ENCODE results near the gene MFSD11. TPM values are rescaled to one million over a fixed set of nuclear protein-coding genes. Genes with fewer than 3 reads are reported as not detected.
A peak's percentile ranks its signal among the peaks of the same experiment; 100 is the strongest.
"Not testable (repeated sequence)": the region's sequence is repeated elsewhere in the genome, so short reads cannot be mapped to it uniquely, and the experiment has no call there.

Gene MFSD11
- total and polyA plus RNA-seq, 7 donors = 6.6 to 46.2 (median 27.5) TPM

GRCh38 chr17:76727745-76728456 lies 10.0 kb upstream of the MFSD11 start:
- peak; percentile 66 for DNase-seq
- WGBS, 2 donors = 39 to 56% methylated on average over 18 of the region's 18 CpGs
- TF ChIP-seq CTCF (IDR thresholded peaks at IDR 0.05) = no peak
- TF ChIP-seq POLR2A (IDR thresholded peaks at IDR 0.05) = no peak
- no peak for TF ChIP-seq POLR2AphosphoS5 (IDR thresholded peaks at IDR 0.05)
- no peak for TF ChIP-seq EP300 (IDR thresholded peaks at IDR 0.05)
- Histone ChIP-seq H3K27me3 (no peaks in the 10 kb centered on the region), H3K4me3 (peak overlapping the region; percentile 79 to 95 (median 86)), H3K36me3 (peaks cover 9 to 42% (median 22%) of the 10 kb centered on the region in 4 donors), H3K27ac (peak overlapping the region; percentile 98 to 100 (median 100)), H3K9me3 (no peaks in the 10 kb centered on the region), H3K4me1 (peaks cover 0 to 78% (median 63%) of the 10 kb centered on the region in 4 donors)
- intact Hi-C loops (cut with DNase I) = loop anchor here (5.0 kb wide), 1 partner anchor 41 kb away; no protein-coding TSS in a partner anchor

DNA sequence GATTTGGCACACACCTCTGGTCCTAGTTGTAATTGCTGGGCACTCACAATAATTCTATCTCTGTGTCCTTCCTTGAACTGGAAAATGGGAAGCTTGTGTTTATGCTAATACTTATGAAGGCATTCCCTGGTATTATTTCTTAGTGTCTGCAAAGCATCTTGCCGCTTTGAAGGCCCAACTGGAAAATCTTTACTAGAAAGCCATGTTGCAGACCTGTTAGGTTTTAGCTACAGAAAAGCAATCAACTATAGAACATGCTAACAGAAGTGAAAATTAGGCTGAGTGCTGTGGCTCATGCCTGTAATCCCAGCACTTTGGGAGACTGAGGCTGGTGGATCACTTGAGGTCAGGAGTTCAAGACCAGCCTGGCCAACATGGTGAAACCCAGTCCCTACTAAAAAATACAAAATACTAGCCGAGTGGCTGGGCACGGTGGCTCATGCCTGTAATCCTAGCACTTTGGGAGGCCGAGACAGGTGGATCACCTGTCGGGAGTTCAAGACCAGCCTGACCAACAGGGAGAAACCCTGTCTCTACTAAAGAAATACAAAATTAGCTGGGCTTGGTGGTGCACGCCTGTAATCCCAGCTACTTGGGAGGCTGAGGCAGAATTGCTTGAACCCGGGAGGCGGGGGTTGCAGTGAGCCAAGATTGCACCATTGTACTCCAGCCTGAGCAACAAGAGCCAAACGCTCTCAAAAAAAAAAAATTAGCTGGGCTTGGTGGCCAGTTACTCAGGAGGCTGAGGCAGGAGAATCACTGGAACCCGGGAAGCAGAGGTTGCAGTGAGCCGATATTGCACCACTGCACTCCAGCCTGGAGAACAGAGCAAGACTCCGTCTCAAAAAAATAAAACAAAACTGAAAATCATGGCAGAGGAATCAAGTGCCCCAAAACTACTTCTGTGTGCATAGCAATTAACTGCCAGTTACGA lies 5.9 kb upstream of the MFSD11 start:
- H3K9me3 ChIP-seq; intact Hi-C loops (cut with DNase I); H3K27me3 ChIP-seq; H3K4me3 ChIP-seq: not testable (repeated sequence)
- peaks cover 0 to 51% (median 17%) of the 10 kb centered on the region in 4 donors for H3K36me3 ChIP-seq
- DNase-seq = peak; percentile 22
- H3K4me1 ChIP-seq = peaks cover 0 to 81% (median 67%) of the 10 kb centered on the region in 4 donors
- 84 to 88% methylated on average over 13 of the region's 13 CpGs for WGBS, 2 donors
- H3K27ac ChIP-seq = peak overlapping the region; percentile 24 to 99 (median 32)

GRCh38 chr17:76732734-76733617 lies 4.9 kb upstream of the MFSD11 start:
- intact Hi-C loops (cut with DNase I) = no loop called here
- 74 to 78% methylated on average over 3 of the region's 3 CpGs for WGBS, 2 donors

DNA sequence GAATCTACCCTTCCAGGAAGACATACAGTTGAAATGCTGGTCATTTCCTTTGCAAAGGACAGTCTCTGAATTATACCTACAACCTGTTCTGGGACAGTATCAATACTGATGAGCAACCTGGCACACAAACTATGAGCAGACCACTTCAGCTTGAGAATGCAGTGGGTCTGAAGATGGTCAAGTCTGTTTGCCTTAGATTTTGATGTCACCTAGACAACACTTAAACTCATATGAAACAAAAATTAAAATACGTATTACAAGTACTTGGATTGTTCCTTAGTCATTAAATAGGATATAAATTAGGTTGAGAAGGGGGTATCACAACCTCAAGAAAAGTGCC lies 4.3 kb upstream of the MFSD11 start:
- intact Hi-C loops (cut with DNase I) = no loop called here
- H3K27me3 ChIP-seq = no peaks in the 10 kb centered on the region
- WGBS, 2 donors = 56 to 68% methylated on average over 1 of the region's 1 CpG
- no peaks in the 10 kb centered on the region for H3K9me3 ChIP-seq
- TF ChIP-seq POLR2AphosphoS5 (IDR thresholded peaks at IDR 0.05) = no peak
- TF ChIP-seq CTCF (IDR thresholded peaks at IDR 0.05) = no peak
- no peak for TF ChIP-seq EP300 (IDR thresholded peaks at IDR 0.05)
- no peak for TF ChIP-seq POLR2A (IDR thresholded peaks at IDR 0.05)
- DNase-seq = no peak
- H3K4me3 ChIP-seq = no peak overlapping the region
- H3K36me3 ChIP-seq = peaks cover 0 to 51% (median 17%) of the 10 kb centered on the region in 4 donors
- H3K4me1 ChIP-seq = peaks cover 0 to 70% (median 60%) of the 10 kb centered on the region in 4 donors
- H3K27ac ChIP-seq = peak overlapping the region in 3 of 4 donors; percentile 98 to 99 (median 99)

More at GRCh38 chr17:76732734-76733617, 4.9 kb upstream of the MFSD11 start:
- H3K4me3 ChIP-seq = no peak overlapping the region
- H3K27ac ChIP-seq = peak overlapping the region; percentile 28 to 99 (median 68)
- H3K36me3 ChIP-seq = peaks cover 0 to 51% (median 17%) of the 10 kb centered on the region in 4 donors
- TF ChIP-seq CTCF (IDR thresholded peaks at IDR 0.05) = no peak
- H3K27me3 ChIP-seq = no peaks in the 10 kb centered on the region
- H3K4me1 ChIP-seq = peaks cover 0 to 73% (median 60%) of the 10 kb centered on the region in 4 donors
- no peak for DNase-seq
- H3K9me3 ChIP-seq = no peaks in the 10 kb centered on the region

Data from sigmoid colon (tissue), 7 donors.